Testis (tissue), 3 donors: ENCODE results near the gene HNRNPD. TPM values are rescaled to one million over a fixed set of nuclear protein-coding genes. Genes with fewer than 3 reads are reported as not detected.
"Not testable (repeated sequence)": the region's sequence is repeated elsewhere in the genome, so short reads cannot be mapped to it uniquely, and the experiment has no call there.

Experiments used
- DNase-seq: peaks from one replicate; pipeline ENCODE4 v3.0.0-alpha.2; 2019
- H3K27ac ChIP-seq, 2 donors: fragments of 200-600 bp; sonication (generic); one replicate each; pipeline ENCODE4 v1.5.1; 2019
- H3K27me3 ChIP-seq: fragments of 200-600 bp; sonication (generic); one replicate; pipeline ENCODE4 v1.5.1; 2019
- H3K36me3 ChIP-seq: fragments of 200-600 bp; sonication (generic); one replicate; pipeline ENCODE4 v1.5.1; 2017; ENCODE audit warnings: low read depth; ENCODE audit errors: missing control alignments
- H3K4me1 ChIP-seq: fragments of 200-600 bp; sonication (generic); one replicate; pipeline ENCODE4 v1.5.1; 2019
- H3K4me3 ChIP-seq, 2 donors: fragments of 200-600 bp; sonication (generic); one replicate each; pipeline ENCODE4 v1.5.1; 2017 to 2019
- H3K9me3 ChIP-seq: fragments of 200-600 bp; sonication (generic); one replicate; pipeline ENCODE4 v1.5.1; 2017
- CTCF ChIP-seq, 3 experiments: fragments of 450-650 bp in 2 of 3; fragments of 200-600 bp in 1 of 3; sonication (generic) in 1 of 3; IDR thresholded peaks; one replicate each; pipeline ENCODE4 v1.5.1; 2016 to 2019; ENCODE audit warnings: antibody characterized with exemption in 3 of 3, mild to moderate bottlenecking in 2 of 3, moderate library complexity in 1 of 3
- POLR2A ChIP-seq: fragments of 450-650 bp; IDR thresholded peaks from one replicate; pipeline ENCODE4 v1.6.1; 2017; ENCODE audit warnings: antibody characterized with exemption, mild to moderate bottlenecking, moderate library complexity
- WGBS, 2 donors: methylation state at CpG; one replicate each; pipeline ENCODE4 v1.1.5; 2018; 5-methylcytosine and 5-hydroxymethylcytosine counted together
- intact Hi-C: fragments of 100-400 bp; cut with DNase I; formaldehyde crosslinking; loops from one replicate; pipeline ENCODE4 v1.15.1; 2023; ENCODE audit warnings: low total_unique reads
- polyA plus RNA-seq: library from polyadenylated mRNA; stranded (reverse); fragments of 350-450 nt; fragmentation: Illumina TruSeq; extraction: RNeasy Lipid Tissue Mini Kit (QIAGEN cat#74804); gene quantifications from one replicate; pipeline ENCODE4 v1.2.3, GENCODE V29; 2014; ENCODE audit warnings: low read depth, low replicate concordance; ENCODE audit not compliant: insufficient read depth
- total RNA-seq, 2 donors: library from RNA; depleted of rRNA; stranded (reverse); fragments of >200 nt; gene quantifications; one replicate each; pipeline ENCODE4 v1.2.3, GENCODE V29; 2016

HNRNPD gene
- total and polyA plus RNA-seq, 3 donors from 2014 or later: 114 to 221 (median 118) TPM

DNA sequence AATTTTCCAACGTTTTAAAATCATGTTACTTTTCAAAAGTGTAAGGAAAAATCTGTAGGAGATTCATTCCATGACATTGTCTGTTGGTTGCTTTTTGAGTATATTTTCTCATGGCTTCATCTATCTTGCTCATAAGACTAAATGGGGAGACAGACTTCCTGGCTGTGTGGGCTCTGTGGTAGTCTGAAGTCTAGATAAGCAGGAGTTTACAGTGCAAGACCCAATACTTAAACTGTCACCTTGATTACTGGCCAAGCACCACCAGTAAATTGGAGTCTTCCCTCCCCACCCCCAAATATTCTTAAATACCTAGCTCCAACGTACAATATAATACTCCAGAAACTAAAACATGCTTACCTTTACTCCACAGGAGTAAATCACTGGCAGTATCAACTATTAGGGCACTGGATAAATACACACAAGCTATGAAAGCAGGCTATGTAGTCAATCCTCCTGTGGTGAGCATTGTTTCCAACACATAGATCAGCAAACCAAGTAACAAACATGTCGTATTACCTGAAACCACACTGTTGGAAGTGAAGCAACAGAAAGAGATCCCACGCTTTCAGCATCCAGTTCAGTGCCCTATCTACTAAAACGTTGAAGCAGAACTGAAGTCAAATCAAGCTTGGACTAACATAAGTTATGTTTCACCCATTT lies 6.2 kb downstream of the HNRNPD start:
- TF ChIP-seq POLR2A (no peak), CTCF (IDR thresholded peaks at IDR 0.05) (no peak)
- WGBS, 2 donors: 53 to 56% methylated on average over 5 of the region's 5 CpGs
- intact Hi-C loops: no loop called here
- H3K27ac ChIP-seq: no peak overlapping the region
- no peaks in the 10 kb centered on the region for H3K9me3 ChIP-seq
- no peaks in the 10 kb centered on the region for H3K27me3 ChIP-seq
- H3K4me1 ChIP-seq: peaks cover 31% of the 10 kb centered on the region
- no peak for DNase-seq
- no peak overlapping the region for H3K4me3 ChIP-seq
- H3K36me3 ChIP-seq: no peaks in the 10 kb centered on the region

GRCh38 chr4:82366431-82366830 lies 7.4 kb downstream of the HNRNPD start:
- DNase-seq: not testable (repeated sequence)

GRCh38 chr4:82363896-82364487 lies 9.8 kb downstream of the HNRNPD start:
- Histone ChIP-seq H3K4me3 (no peak overlapping the region), H3K27ac (no peak overlapping the region), H3K27me3 (no peaks in the 10 kb centered on the region), H3K4me1 (peaks cover 19% of the 10 kb centered on the region), H3K36me3 (no peaks in the 10 kb centered on the region), H3K9me3 (no peaks in the 10 kb centered on the region)
- DNase-seq: no peak
- intact Hi-C loops: no loop called here
- TF ChIP-seq CTCF (IDR thresholded peaks at IDR 0.05) (no peak), POLR2A (no peak)
- 44 to 45% methylated on average over 4 of the region's 4 CpGs for WGBS, 2 donors

More at GRCh38 chr4:82366431-82366830, 7.4 kb downstream of the HNRNPD start:
- H3K27me3 ChIP-seq, H3K27ac ChIP-seq, H3K36me3 ChIP-seq, intact Hi-C loops, H3K9me3 ChIP-seq, H3K4me3 ChIP-seq: not testable (repeated sequence)
- H3K4me1 ChIP-seq: peaks cover 31% of the 10 kb centered on the region
- WGBS, 2 donors: 97% methylated on average over 11 of the region's 11 CpGs

DNA sequence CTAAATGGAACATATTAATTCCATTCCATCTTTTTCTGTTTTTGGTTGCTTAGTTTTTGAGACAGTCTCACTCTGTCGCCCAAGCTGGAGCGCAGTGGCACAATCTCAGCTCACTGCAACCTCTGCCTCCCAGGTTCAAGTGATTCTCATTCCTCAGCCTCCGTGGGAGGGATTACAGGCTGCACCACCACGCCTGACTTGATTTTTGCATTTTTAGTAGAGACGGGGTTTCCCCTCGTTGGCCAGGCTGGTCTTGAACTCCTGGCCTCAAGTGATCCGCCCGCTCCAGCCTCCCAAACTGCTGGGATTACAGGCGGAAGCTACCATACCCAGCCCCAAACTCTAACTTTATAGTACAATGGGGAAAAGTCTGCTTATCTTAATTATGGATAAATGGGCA lies 11.2 kb downstream of the HNRNPD start:
- H3K27me3 ChIP-seq: no peaks in the 10 kb centered on the region

More for the DNA sequence above, 11.2 kb downstream of the HNRNPD start:
- H3K27ac ChIP-seq: no peak overlapping the region
- no peak for TF ChIP-seq CTCF (IDR thresholded peaks at IDR 0.05)
- TF ChIP-seq POLR2A: no peak
- H3K36me3 ChIP-seq: no peaks in the 10 kb centered on the region
- no peaks in the 10 kb centered on the region for H3K9me3 ChIP-seq
- H3K4me1 ChIP-seq: peaks cover 11% of the 10 kb centered on the region
- WGBS, 2 donors: 58 to 73% methylated on average over 9 of the region's 9 CpGs
- no peak for DNase-seq
- intact Hi-C loops: no loop called here
- no peak overlapping the region for H3K4me3 ChIP-seq
